Duodenal mucosa (tissue), 2 donors: Measurements from ENCODE around the gene MBNL2.

Source experiments
- H3K27ac ChIP-seq: one replicate; pipeline ENCODE4 v1.7.0; 2013; ENCODE audit warnings: low read depth, low read length
- H3K27me3 ChIP-seq, 2 donors: one replicate each; pipeline ENCODE4 v1.7.0; 2013; ENCODE audit warnings: low read length in 2 of 2, control low read depth in 1 of 2; ENCODE audit not compliant: insufficient read depth in 2 of 2, control insufficient read depth in 1 of 2
- H3K36me3 ChIP-seq, 2 donors: one replicate each; pipeline ENCODE4 v1.7.0; 2013; ENCODE audit warnings: low read length in 2 of 2, control low read depth in 1 of 2; ENCODE audit not compliant: insufficient read depth in 2 of 2, control insufficient read depth in 1 of 2
- H3K4me1 ChIP-seq, 2 donors: one replicate each; pipeline ENCODE4 v1.7.0; 2013; ENCODE audit warnings: low read length in 2 of 2, control low read depth in 1 of 2; ENCODE audit not compliant: insufficient read depth in 2 of 2, control insufficient read depth in 1 of 2
- H3K4me3 ChIP-seq, 2 donors: one replicate each; pipeline ENCODE4 v1.7.0; 2013; ENCODE audit warnings: low read length in 2 of 2, low read depth in 1 of 2
- H3K9ac ChIP-seq, 2 donors: one replicate each; pipeline ENCODE4 v1.7.0; 2013; ENCODE audit warnings: low read length in 2 of 2, low read depth in 1 of 2
- H3K9me3 ChIP-seq, 2 donors: one replicate each; pipeline ENCODE4 v1.7.0; 2013; ENCODE audit warnings: low read length in 2 of 2, control low read depth in 1 of 2; ENCODE audit not compliant: control insufficient read depth in 1 of 2

Gene MBNL2

DNA sequence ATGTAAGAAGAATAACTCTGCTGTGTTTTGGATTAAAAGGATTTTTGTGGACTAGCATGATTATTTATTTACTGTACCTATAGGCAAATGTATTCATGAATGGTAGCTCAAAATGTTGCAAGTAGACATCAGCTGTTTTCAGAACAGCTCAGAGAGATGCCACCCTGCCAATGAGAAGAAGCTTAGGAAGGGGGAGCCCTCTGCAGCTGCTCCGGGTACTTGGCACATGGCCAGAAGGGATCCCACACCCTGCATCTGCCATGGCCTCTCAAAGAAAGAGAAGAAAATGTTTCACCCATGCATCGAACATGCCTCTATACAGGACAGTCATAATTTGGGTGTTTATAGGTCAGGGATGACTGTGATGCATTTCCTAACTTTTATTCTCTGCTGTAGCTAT is 30.5 kb upstream of the MBNL2 start:
- Histone ChIP-seq H3K27ac (no peak overlapping the region), H3K27me3 (no peaks in the 10 kb centered on the region), H3K4me3 (no peak overlapping the region), H3K4me1 (peaks cover 11 to 14% of the 10 kb centered on the region in 2 donors), H3K36me3 (no peaks in the 10 kb centered on the region), H3K9me3 (no peaks in the 10 kb centered on the region), H3K9ac (no peak overlapping the region)

DNA sequence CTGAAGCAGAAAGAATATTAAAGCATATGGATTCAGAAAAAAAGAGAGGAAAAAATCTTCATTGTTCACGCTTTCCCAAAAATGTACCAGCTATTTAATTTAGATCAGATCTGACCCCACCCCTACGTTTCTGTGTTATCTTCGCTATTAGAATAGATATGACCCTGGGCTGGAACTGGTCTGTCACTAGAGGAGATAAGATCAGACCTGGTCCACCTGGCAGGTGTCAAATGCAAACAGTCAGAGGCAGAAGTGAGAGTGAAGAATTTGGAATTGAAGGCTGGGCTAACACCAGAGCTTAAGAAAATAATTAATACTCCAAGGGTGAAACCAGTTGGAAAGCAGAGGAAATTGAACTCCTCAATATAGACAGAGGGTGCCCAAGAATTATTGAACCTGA is 30.0 kb upstream of the MBNL2 start:
- Histone ChIP-seq H3K4me1 (peaks cover 11 to 14% of the 10 kb centered on the region in 2 donors), H3K36me3 (no peaks in the 10 kb centered on the region), H3K27me3 (no peaks in the 10 kb centered on the region), H3K9me3 (no peaks in the 10 kb centered on the region), H3K27ac (no peak overlapping the region), H3K9ac (no peak overlapping the region), H3K4me3 (no peak overlapping the region)

DNA sequence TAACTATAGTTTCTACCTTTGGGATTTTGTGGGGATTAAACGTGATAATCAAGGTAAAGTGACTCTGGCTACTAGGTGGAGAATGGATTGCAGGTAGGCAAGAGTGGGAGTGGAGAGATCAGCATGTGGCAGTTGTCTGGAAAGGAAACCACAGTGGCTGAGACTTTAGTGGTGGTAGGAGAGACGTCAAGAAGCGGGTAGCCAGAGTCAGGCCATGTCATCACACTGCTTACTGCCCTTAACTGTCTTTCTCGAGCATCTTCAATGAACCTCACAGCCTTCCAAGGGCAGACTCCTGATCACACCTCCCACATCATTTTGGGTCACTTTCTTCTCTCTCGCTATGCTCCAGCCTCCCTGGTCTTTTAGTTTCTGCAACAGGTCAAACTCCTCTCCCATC is 28.6 kb upstream of the MBNL2 start:
- Histone ChIP-seq H3K27ac (no peak overlapping the region), H3K4me3 (no peak overlapping the region), H3K4me1 (peaks cover 11 to 14% of the 10 kb centered on the region in 2 donors), H3K9me3 (no peaks in the 10 kb centered on the region), H3K9ac (no peak overlapping the region), H3K27me3 (no peaks in the 10 kb centered on the region), H3K36me3 (no peaks in the 10 kb centered on the region)

DNA sequence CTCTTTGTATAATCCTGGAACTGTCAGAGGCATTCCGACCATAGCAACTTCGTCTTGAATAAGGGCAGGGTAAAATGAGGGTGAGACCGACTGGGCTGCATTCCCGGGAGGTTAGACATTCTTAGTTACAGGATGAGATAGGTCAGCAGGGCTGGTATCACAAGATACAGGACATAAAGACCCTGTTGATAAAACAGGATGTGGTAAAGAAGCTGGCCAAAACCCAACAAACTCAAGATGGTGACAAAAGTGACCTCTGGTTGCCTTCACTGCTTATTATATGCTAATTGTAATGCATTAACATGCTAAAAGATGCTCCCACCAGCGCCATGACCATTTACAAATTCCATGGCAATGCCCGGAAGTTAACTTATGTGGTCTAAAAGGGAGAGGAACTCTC is 27.7 kb upstream of the MBNL2 start:
- Histone ChIP-seq H3K27ac (no peak overlapping the region), H3K36me3 (no peaks in the 10 kb centered on the region), H3K9me3 (no peaks in the 10 kb centered on the region), H3K27me3 (no peaks in the 10 kb centered on the region), H3K9ac (no peak overlapping the region), H3K4me1 (peaks cover 11 to 14% of the 10 kb centered on the region in 2 donors), H3K4me3 (no peak overlapping the region)

DNA sequence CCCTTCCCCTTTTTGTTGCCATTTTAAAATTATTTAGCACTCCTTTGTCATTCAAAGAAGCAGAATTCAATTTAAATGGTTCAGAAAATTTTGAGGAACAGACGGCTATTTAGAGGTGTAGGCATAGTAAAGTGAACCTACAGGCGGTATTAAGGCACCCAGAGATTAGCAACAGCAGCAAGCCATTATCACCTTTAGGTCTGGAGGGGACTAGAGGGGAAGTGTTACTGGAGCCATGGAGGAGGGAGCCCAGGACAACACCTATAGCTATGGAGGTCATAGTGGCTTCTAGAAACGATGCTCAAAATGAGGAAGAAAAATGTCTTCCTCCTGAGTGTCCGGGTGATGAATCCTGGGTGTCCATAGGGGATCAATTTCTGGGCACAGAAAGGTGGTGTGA is 25.8 kb upstream of the MBNL2 start:
- no peaks in the 10 kb centered on the region for H3K9me3 ChIP-seq
- no peak overlapping the region for H3K27ac ChIP-seq
- H3K27me3 ChIP-seq = no peaks in the 10 kb centered on the region
- H3K36me3 ChIP-seq = no peaks in the 10 kb centered on the region
- no peak overlapping the region for H3K9ac ChIP-seq
- peaks cover 10 to 11% of the 10 kb centered on the region in 2 donors for H3K4me1 ChIP-seq
- H3K4me3 ChIP-seq = no peak overlapping the region

DNA sequence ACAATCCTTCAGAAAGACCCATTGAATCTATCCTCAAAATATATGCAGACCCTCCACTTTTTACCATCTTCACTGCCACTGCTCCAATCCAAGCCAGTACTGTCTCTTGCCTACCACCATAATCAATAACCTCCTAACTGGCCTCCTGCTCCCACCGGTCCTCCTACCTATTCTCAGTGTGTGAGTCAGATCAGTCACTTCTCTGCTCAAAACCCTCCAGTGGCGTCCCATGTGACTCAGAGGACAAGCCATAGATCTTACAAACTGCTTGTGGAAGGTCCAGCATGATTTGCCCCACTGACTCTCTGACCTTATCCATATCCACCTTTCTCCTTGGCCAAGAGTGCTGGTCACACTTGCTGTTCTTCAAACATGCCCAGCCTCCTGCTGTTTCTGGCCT is 23.4 kb upstream of the MBNL2 start:
- H3K36me3 ChIP-seq = no peaks in the 10 kb centered on the region
- H3K4me1 ChIP-seq = no peaks in the 10 kb centered on the region
- H3K27me3 ChIP-seq = no peaks in the 10 kb centered on the region
- no peak overlapping the region for H3K4me3 ChIP-seq
- no peak overlapping the region for H3K9ac ChIP-seq
- no peaks in the 10 kb centered on the region for H3K9me3 ChIP-seq
- no peak overlapping the region for H3K27ac ChIP-seq

DNA sequence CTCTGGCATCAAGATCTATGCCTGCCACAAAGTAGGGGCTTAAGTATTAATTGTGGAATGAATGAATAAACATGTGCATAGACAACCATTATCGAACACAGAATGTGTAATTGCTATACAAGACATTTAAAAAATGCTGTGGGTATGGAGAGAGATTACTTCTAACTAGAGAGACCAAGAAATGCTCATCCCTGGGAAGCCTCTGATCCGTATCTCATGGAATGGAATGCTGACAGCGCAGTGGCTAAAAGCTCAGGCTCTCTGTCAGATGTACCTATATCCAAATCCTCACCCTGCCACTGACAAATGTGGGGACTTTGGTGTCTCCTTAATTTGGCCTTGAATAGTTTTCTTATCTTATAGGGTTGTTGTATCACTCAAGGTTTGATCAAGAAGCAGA is 22.7 kb upstream of the MBNL2 start:
- no peak overlapping the region for H3K4me3 ChIP-seq
- no peaks in the 10 kb centered on the region for H3K9me3 ChIP-seq
- no peaks in the 10 kb centered on the region for H3K27me3 ChIP-seq
- no peak overlapping the region for H3K27ac ChIP-seq
- no peaks in the 10 kb centered on the region for H3K36me3 ChIP-seq
- no peaks in the 10 kb centered on the region for H3K4me1 ChIP-seq
- no peak overlapping the region for H3K9ac ChIP-seq

DNA sequence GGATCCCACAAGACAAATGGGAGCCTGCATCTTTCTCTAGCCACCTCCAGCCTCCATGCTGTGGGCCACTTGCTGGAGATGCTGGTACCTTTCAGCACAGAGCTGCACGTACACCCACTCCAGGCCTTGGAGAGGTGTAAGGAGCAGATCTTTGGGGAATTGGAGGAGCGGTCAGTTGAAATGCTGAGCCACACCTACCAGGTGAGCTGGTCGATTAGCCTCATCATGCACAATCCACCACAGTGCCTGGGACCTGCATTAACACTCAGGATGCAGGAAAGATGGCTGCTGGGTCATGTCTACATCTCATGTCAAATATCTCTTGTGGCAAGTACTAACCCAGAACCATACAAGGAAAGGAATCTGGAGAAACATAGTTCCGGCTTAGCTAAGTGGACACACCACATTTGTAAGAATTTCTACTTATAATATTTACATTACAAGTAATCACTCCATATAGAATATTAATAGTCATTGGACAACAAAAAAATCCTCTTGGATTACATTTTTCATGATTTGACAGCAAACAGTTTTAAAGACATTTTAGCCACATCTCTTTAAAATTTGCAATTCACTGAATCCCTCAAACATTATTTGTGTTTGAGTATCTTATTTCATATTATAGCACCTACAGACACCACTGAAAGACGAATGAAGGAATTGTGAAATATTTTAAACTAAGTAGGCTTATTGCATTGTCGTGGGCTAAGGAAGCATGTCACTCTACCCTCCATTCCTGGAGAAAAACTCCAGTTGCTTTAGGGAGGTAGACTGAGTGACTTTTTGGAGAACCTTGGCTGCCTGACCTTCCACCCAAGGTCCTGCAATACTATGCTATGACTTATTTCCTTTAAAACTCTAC is 21.8 kb upstream of the MBNL2 start:
- H3K9ac ChIP-seq = no peak overlapping the region
- H3K36me3 ChIP-seq = no peaks in the 10 kb centered on the region
- H3K9me3 ChIP-seq = no peaks in the 10 kb centered on the region
- H3K27ac ChIP-seq = no peak overlapping the region
- H3K4me1 ChIP-seq = no peaks in the 10 kb centered on the region
- no peak overlapping the region for H3K4me3 ChIP-seq
- H3K27me3 ChIP-seq = no peaks in the 10 kb centered on the region

DNA sequence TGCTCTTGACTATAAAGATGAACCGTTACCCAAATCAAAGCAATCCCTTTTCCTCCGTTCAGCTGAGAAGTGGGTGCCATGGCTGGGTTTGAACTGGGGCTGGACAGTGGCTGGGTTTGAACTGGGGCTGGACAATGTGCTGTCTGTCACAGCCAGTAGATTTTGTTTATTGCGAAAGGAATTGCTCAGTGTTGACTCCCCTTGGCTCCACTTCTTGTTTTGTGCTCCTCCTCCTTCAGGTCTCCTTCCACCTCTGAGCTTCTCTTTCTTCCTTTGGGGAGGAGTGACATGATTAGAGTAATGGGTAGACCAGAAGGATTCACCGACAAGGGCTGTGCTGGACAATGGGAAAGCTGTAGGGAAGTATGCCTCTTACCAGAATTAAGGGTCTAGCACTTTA is 19.4 kb upstream of the MBNL2 start:
- Histone ChIP-seq H3K9me3 (no peaks in the 10 kb centered on the region), H3K27ac (no peak overlapping the region), H3K36me3 (no peaks in the 10 kb centered on the region), H3K9ac (no peak overlapping the region), H3K4me3 (no peak overlapping the region), H3K27me3 (no peaks in the 10 kb centered on the region), H3K4me1 (peaks cover 0 to 9% of the 10 kb centered on the region in 2 donors)

DNA sequence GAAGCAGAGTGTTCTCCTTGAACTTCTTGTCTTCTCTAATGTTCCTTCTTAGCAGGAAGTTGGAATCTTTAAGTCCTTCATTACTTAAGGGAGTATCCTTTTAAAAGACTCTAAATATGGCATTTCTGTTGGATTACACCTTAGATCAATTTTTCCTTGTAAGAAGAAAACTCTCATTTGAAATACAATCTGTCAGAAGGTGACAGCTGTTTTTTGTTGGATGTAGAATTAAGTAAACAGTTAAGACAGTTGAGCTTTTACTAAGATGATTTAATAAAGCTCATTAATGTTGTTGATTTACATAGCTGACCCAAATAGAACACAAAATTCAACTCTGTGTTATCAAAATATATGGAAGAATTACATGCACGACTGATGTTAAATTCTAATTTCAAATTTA is 16.7 kb upstream of the MBNL2 start:
- H3K36me3 ChIP-seq = no peaks in the 10 kb centered on the region
- peaks cover 0 to 9% of the 10 kb centered on the region in 2 donors for H3K4me1 ChIP-seq
- no peak overlapping the region for H3K4me3 ChIP-seq
- no peaks in the 10 kb centered on the region for H3K27me3 ChIP-seq
- no peak overlapping the region for H3K9ac ChIP-seq
- no peak overlapping the region for H3K27ac ChIP-seq
- H3K9me3 ChIP-seq = no peaks in the 10 kb centered on the region
